OCI-LY3 (cell line): Measurements from ENCODE around the gene SDK1.

Experiments
- CTCF ChIP-seq: fragments of 200-600, 300-600 bp; sonication (generic); IDR thresholded peaks from 2 replicates; pipeline ENCODE4 v1.5.1; 2014; ENCODE audit warnings: antibody characterized with exemption, low read length, low read depth
- EZH2phosphoT487 ChIP-seq: fragments of 200-600 bp; shearing (Covaris generic); IDR thresholded peaks from 2 replicates; pipeline ENCODE4 v1.6.1; 2018; ENCODE audit warnings: antibody characterized with exemption, mixed run types, low read depth

GRCh38 chr7:3861386-3861785 lies 560.3 kb downstream of the SDK1 start:
- TF ChIP-seq CTCF, result no peak
- TF ChIP-seq EZH2phosphoT487, result no peak
